GM13977 (cell line): ENCODE measurements around the gene CLASRP.

Experiments
- DNase-seq: peaks from one replicate; pipeline ENCODE4 v3.0.0; 2012; ENCODE audit warnings: low spot score
- CTCF ChIP-seq: IDR thresholded peaks from 2 replicates; pipeline ENCODE4 v1.5.1; 2012; ENCODE audit warnings: mild to moderate bottlenecking, control low read depth; ENCODE audit not compliant: insufficient read depth; ENCODE audit errors: extremely low read depth, missing control alignments
- in situ Hi-C: fragments of 300-500 bp; cut with MboI; formaldehyde crosslinking; loops from one replicate; pipeline ENCODE4 v1.12.0; 2022; ENCODE audit warnings: low sequenced_read_pairs, low pct_unique_long_range_greater_than_20kb, mixed read lengths, inconsistent platforms; ENCODE audit not compliant: unreplicated experiment

CLASRP gene

GRCh38 chr19:45037393-45038169 lies 1.3 kb upstream of the CLASRP start:
- in situ Hi-C loops: no loop called here
- TF ChIP-seq CTCF: no peak
- no peak for DNase-seq

GRCh38 chr19:45040059-45040771 lies 1.4 kb downstream of the CLASRP start:
- TF ChIP-seq CTCF: no peak
- in situ Hi-C loops: no loop called here
- DNase-seq: no peak

GRCh38 chr19:45041125-45041524 lies 2.3 kb downstream of the CLASRP start:
- no peak for TF ChIP-seq CTCF
- no peak for DNase-seq
- in situ Hi-C loops: no loop called here

- no peak for DNase-seq
Observed at GRCh38 chr19:45045671-45046353, 7.0 kb downstream of the CLASRP start.

GRCh38 chr19:45046355-45046754 lies 7.5 kb downstream of the CLASRP start:
- in situ Hi-C loops: no loop called here
- no peak for TF ChIP-seq CTCF
- DNase-seq: no peak

More at GRCh38 chr19:45045671-45046353, 7.0 kb downstream of the CLASRP start:
- no peak for TF ChIP-seq CTCF
- in situ Hi-C loops: no loop called here

- peak; percentile 70 for DNase-seq
- peak; percentile 17 for TF ChIP-seq CTCF
- in situ Hi-C loops: no loop called here
Observed at GRCh38 chr19:45047188-45047797, 8.4 kb downstream of the CLASRP start.
